Activated CD4-positive, alpha-beta T cell treated with anti-CD3 and anti-CD28 coated beads, Interleukin-2, amount 10 ng/mL, durations not matched to agents 7 days and 5 days (primary cell): ENCODE results near the gene AKAP13. TPM values are rescaled to one million over a fixed set of nuclear protein-coding genes. Genes with fewer than 3 reads are reported as not detected.

ENCODE experiments used
- CTCF ChIA-PET: fragments of 350-600 bp; sonication (Branson Sonifier 250); formaldehyde crosslinking; loops from one replicate; lab custom pipeline; 2021; ENCODE audit warnings: antibody characterized with exemption; lab: Charles Lee
- POLR2A ChIA-PET: fragments of 350-600 bp; sonication (Branson Sonifier 250); formaldehyde crosslinking; loops from one replicate; lab custom pipeline; 2021; ENCODE audit warnings: antibody characterized with exemption; lab: Charles Lee
- DNase-seq: peaks from one replicate; pipeline ENCODE4 v3.0.0-alpha.2; 2020
- H3K27ac Mint-ChIP-seq: one replicate; pipeline ENCODE4 v1.8.0; 2021; ENCODE audit warnings: mild to moderate bottlenecking, moderate library complexity, mixed read lengths
- H3K27me3 Mint-ChIP-seq: one replicate; pipeline ENCODE4 v1.8.0; 2021; ENCODE audit warnings: mixed read lengths
- H3K36me3 Mint-ChIP-seq: one replicate; pipeline ENCODE4 v1.8.0; 2021; ENCODE audit warnings: low read depth, mixed read lengths
- H3K4me1 Mint-ChIP-seq: one replicate; pipeline ENCODE4 v1.8.0; 2021; ENCODE audit warnings: mixed read lengths
- H3K4me3 Mint-ChIP-seq: one replicate; pipeline ENCODE4 v1.8.0; 2021; ENCODE audit warnings: mild to moderate bottlenecking, moderate library complexity, mixed read lengths
- H3K9me3 Mint-ChIP-seq: one replicate; pipeline ENCODE4 v1.8.0; 2021; ENCODE audit warnings: mixed read lengths
- total RNA-seq, 2 experiments: library from RNA; stranded (reverse); gene quantifications; one replicate each; pipeline ENCODE4 v1.2.3, GENCODE V29; 2021

The AKAP13 gene
- total RNA-seq, 2 experiments from 2014 or later, result 152 to 181 TPM

DNA sequence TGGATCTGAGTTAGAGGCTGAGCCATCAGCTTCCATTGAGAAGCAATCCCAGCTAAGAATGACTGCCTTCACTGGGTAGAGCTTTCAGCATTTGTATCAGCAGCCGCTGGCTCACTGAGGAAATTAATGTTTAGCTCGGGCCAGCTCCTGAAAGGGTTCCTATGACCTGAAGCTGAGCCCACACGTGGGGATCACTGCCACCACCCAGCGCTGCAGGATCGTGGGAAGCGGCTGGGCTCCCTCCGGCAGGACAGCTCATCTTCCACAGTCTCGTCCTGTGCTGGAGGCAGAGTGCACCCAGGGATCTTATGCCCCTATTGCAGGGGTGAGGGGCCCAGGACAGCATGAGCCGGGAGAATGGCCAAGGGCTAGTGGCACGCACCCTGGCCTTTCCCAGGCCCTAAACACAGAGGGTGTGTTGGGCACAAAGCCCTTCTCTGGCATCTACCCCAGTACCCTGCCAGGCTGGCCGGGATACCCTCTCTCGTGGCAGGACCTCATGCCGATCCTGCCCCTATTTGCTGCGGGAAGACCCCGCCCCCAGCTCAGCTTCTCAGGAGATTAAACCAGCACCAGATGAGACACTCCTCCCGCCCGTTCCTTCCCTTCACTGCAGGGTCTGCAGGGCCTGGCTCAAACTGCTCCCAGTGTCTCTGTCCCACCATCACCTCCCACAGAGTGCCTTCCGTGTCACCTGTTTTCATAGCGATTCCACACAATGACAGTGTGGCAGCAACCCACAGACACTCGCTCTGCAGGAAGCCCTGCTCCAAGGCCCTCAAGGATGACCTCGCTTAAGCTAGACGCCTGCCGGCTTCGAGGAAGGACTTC is 385.8 kb downstream of the AKAP13 start:
- H3K36me3 Mint-ChIP-seq, result no peaks in the 10 kb centered on the region
- H3K4me1 Mint-ChIP-seq, result no peaks in the 10 kb centered on the region
- CTCF ChIA-PET, result interaction anchor here (0.9 kb wide), 1 partner anchor 9 kb away, joined by 3 read pairs; no protein-coding TSS in a partner anchor
- no peak for DNase-seq
- H3K9me3 Mint-ChIP-seq, result no peaks in the 10 kb centered on the region
- H3K4me3 Mint-ChIP-seq, result no peak overlapping the region
- no peaks in the 10 kb centered on the region for H3K27me3 Mint-ChIP-seq
- POLR2A ChIA-PET, result no interaction called here
- no peak overlapping the region for H3K27ac Mint-ChIP-seq

DNA sequence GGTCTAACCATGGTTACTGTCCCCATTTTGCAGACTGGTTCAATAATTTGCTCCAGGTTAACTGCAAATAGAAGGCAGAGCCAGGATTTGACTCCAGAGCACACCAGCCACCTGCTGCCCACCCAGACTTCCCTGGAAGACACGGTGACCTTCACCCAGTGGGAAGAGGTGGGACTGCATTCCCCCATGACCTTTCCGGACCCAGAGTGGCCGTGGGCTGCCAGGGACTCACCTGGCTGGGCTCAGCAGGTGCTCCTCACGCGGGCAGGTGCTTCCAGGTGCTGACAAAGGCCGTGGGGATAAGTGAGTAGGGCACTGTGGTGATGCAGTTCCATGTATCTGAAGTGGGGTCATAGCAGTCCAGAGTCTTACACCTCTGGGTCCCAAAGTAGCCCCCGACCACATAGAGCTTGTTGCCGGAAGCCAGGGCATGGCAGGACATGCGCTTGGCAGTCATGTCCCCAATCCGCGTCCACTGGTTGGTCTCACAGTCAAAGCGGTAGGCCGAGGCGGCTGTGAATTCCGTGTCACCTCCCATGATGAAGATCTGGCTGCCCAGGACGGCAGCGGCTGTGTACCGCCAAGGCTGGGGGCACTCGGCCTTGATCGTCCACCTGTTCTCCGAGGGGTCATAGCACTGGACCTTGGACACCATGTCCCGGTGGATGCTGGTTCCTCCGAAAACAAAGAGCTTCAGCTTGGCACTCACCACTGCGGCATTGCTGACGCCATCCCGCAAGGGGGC is 387.6 kb downstream of the AKAP13 start:
- ChIA-PET POLR2A (no interaction called here), CTCF (interaction anchor here (0.8 kb wide), 1 partner anchor 15 kb away, joined by 3 read pairs; no protein-coding TSS in a partner anchor)
- Mint-ChIP-seq H3K27ac (no peak overlapping the region), H3K9me3 (no peaks in the 10 kb centered on the region), H3K4me1 (no peaks in the 10 kb centered on the region), H3K27me3 (no peaks in the 10 kb centered on the region), H3K4me3 (no peak overlapping the region), H3K36me3 (no peaks in the 10 kb centered on the region)
- no peak for DNase-seq

- Mint-ChIP-seq H3K36me3 (no peaks in the 10 kb centered on the region), H3K4me3 (no peak overlapping the region), H3K9me3 (no peaks in the 10 kb centered on the region), H3K27ac (no peak overlapping the region), H3K27me3 (no peaks in the 10 kb centered on the region), H3K4me1 (no peaks in the 10 kb centered on the region)
- DNase-seq, result no peak
- POLR2A ChIA-PET, result no interaction called here
- CTCF ChIA-PET, result interaction anchor here (0.8 kb wide), 1 partner anchor 16 kb away, joined by 3 read pairs; no protein-coding TSS in a partner anchor
Observed at GRCh38 chr15:85768595-85769168, 388.3 kb downstream of the AKAP13 start.

DNA sequence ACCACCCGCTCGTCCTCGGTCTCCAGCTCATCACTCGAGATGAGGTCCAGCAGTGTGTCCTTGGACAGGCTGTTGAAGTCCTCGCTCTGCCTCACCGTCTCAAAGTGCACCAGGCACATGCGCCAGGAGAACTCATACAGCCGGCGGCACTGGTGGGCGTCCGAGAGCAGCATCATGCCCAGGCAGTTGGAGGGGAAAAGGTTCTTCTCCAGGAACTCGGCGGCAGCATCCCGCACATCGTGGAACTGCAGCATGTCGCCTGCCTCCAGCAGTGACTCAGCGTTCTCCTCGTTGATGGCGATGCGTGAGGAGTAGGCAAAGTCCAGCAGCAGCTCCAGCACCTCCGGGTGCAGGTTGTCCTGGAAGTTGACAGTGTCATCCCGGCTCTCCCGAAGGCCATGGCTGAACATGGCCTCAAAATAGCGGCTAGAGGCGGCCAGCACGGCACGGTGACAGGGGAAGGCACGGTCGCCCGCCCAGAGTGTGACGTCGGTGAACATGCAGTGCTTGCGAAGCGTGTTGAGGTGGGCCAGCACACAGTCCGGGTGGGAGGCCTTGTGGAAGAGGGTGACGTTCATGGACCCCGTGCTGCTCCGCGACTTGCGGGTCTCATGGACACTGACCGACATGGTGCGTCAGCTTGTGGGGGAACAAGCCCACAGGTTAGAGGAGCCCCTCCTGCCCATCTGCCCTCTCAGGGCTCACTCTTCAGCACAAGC is 388.9 kb downstream of the AKAP13 start:
- Mint-ChIP-seq H3K4me3 (no peak overlapping the region), H3K27me3 (no peaks in the 10 kb centered on the region), H3K4me1 (no peaks in the 10 kb centered on the region), H3K36me3 (no peaks in the 10 kb centered on the region), H3K27ac (no peak overlapping the region), H3K9me3 (no peaks in the 10 kb centered on the region)
- POLR2A ChIA-PET, result no interaction called here
- DNase-seq, result no peak
- CTCF ChIA-PET, result no interaction called here

DNA sequence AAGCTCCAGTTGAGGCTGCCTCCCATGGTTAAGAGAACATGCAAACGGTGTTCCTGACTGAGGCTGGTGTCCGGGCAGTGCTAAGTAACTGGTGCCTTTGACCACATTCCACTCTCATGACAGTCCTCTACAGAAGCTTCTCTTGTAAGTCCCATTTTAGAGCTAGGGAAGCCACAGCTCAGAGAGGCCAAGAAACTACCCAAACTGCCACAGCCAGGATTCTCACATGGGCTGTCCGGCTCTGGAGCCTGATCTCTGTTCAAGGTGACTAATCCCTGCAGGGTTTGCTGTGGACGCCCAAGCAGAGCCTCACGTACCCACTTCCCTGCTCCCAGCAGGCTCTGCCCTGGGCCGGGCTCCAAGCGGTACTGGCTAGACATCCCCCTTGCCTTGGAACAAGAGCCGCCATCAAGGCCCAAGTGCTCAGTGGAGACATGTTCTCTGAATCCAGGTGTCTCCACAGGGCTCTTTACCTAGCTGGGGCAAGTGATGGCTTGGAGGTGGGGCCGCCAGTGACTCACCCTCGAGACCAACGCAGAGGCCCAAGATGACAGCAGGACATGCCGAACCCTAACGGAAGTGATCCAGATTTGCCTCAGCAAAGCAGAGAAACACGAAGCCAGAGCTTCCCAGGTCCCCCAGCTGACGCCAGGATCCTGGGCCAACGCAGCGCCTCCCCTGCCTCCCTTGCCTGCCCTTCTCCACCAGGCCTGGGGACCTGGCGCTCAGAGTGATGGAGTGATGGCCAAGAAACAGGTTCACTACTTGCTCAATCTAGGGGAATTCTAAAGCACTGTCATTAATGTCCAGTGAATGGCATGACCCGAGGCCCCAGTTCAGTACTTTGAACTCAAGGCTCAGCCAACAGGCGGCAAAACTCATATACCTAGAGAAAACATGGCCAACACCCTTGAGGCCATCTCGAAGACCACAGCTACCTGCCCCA is 390.0 kb downstream of the AKAP13 start:
- ChIA-PET POLR2A (no interaction called here), CTCF (interaction anchor here (0.7 kb wide), 1 partner anchor 167 kb away, joined by 3 read pairs; no protein-coding TSS in a partner anchor)
- Mint-ChIP-seq H3K4me3 (no peak overlapping the region), H3K4me1 (no peaks in the 10 kb centered on the region), H3K36me3 (no peaks in the 10 kb centered on the region), H3K27me3 (no peaks in the 10 kb centered on the region), H3K27ac (no peak overlapping the region), H3K9me3 (no peaks in the 10 kb centered on the region)
- no peak for DNase-seq

DNA sequence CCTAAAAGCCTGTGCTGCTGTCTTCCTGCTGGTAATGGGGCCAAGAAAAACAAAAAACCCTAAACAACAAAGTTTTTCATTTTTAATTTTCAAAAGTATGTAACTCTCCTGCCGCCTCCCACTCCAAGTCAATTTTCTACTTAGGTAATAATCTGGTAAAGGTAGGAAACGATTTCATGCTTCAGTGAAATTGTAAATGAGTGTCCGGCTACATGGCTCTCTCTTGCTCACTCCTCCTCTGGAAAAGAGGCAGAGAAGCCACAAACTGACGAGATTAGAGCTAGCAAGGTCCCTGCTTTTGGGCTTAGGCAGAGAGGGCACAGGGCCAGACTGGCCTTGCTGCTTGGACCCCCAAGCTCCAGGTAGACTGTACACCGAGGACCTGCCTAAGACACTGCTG is 390.9 kb downstream of the AKAP13 start:
- H3K27me3 Mint-ChIP-seq, result no peaks in the 10 kb centered on the region
- no peaks in the 10 kb centered on the region for H3K9me3 Mint-ChIP-seq
- CTCF ChIA-PET, result interaction anchor here (0.7 kb wide), 1 partner anchor 168 kb away, joined by 3 read pairs; no protein-coding TSS in a partner anchor
- H3K27ac Mint-ChIP-seq, result no peak overlapping the region
- no peaks in the 10 kb centered on the region for H3K36me3 Mint-ChIP-seq
- H3K4me3 Mint-ChIP-seq, result no peak overlapping the region
- POLR2A ChIA-PET, result no interaction called here
- DNase-seq, result no peak
- H3K4me1 Mint-ChIP-seq, result no peaks in the 10 kb centered on the region

- no peak overlapping the region for H3K4me3 Mint-ChIP-seq
- no peaks in the 10 kb centered on the region for H3K9me3 Mint-ChIP-seq
- ChIA-PET POLR2A (no interaction called here), CTCF (no interaction called here)
- H3K4me1 Mint-ChIP-seq, result no peaks in the 10 kb centered on the region
- no peak overlapping the region for H3K27ac Mint-ChIP-seq
- no peak for DNase-seq
- H3K36me3 Mint-ChIP-seq, result no peaks in the 10 kb centered on the region
- no peaks in the 10 kb centered on the region for H3K27me3 Mint-ChIP-seq
Observed at GRCh38 chr15:85771781-85772445, 391.5 kb downstream of the AKAP13 start.

DNA sequence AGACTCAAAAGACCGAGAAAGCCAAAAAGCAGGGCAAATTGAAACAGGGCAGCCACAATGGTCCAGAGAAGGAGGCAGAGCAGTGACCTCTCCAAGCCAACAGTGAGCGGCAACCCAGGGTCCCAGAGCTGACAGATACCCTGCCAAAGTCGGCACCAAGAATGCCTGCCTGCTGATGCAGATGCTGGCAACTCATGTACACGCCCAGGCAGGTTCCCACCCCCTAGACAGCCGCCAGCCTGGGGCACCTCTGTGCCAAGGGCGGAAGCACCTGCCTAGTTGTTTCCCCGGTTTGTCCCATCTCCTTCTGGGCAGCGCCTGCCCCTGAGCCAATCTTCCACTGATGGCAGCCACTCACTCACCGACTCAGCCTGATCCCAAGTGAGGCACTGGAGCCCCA is 392.3 kb downstream of the AKAP13 start:
- H3K27ac Mint-ChIP-seq, result peak overlapping the region; percentile 23
- no peaks in the 10 kb centered on the region for H3K27me3 Mint-ChIP-seq
- DNase-seq, result no peak
- POLR2A ChIA-PET, result no interaction called here
- CTCF ChIA-PET, result interaction anchor here (0.5 to 1.5 kb wide), 2 partner anchors 10 to 390 kb away, joined by 3 read pairs; no protein-coding TSS in a partner anchor
- no peaks in the 10 kb centered on the region for H3K9me3 Mint-ChIP-seq
- no peak overlapping the region for H3K4me3 Mint-ChIP-seq
- H3K36me3 Mint-ChIP-seq, result no peaks in the 10 kb centered on the region
- H3K4me1 Mint-ChIP-seq, result no peaks in the 10 kb centered on the region

DNA sequence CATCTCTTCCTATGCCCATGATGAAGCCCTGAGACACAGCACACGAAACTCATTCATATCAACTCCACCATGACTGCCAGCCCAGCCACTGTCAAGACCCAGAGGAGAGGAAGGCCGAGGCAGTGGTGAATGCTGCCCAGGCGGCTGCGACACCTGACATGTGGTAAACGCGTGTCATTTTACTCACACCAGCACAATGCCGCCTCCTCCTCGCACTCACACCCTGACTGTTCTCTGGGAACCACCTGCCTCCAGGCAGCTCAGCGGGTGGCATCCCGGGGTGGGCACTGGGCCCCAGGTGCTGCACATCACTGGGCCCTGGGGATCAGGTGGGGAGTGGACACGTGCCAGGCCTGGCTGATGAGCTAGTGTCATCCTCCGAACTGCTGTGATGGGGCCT is 392.8 kb downstream of the AKAP13 start:
- Mint-ChIP-seq H3K27ac (no peak overlapping the region), H3K27me3 (no peaks in the 10 kb centered on the region), H3K4me1 (no peaks in the 10 kb centered on the region), H3K4me3 (no peak overlapping the region), H3K36me3 (no peaks in the 10 kb centered on the region), H3K9me3 (no peaks in the 10 kb centered on the region)
- DNase-seq, result no peak
- ChIA-PET CTCF (interaction anchor here (0.5 to 1.5 kb wide), 2 partner anchors 9 to 391 kb away, joined by 3 read pairs; no protein-coding TSS in a partner anchor), POLR2A (no interaction called here)

DNA sequence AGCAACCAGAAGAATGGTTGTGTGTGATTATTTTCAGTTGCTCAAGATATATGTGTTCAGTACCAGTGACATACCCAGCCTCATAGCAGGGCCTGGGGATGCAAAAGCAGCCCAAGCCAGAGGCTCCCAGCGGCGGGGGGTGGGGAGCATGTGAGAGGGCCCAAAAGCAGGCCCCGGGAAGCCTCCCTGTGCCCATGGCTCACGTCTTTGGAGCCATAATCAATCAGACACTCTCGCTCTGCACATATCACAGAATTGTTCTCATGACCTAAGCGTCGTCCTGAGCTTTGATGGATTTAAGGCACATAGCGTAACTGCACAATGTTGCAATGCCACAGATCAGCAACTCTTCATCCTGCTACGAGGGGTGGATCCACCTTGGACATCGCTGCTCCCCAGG is 393.6 kb downstream of the AKAP13 start:
- no peaks in the 10 kb centered on the region for H3K4me1 Mint-ChIP-seq
- no peaks in the 10 kb centered on the region for H3K9me3 Mint-ChIP-seq
- CTCF ChIA-PET, result interaction anchor here (1.5 kb wide), 2 partner anchors 9 to 19 kb away, joined by 3 to 5 read pairs; no protein-coding TSS in a partner anchor

More for the DNA sequence above, 393.6 kb downstream of the AKAP13 start:
- H3K4me3 Mint-ChIP-seq, result no peak overlapping the region
- DNase-seq, result no peak
- POLR2A ChIA-PET, result no interaction called here
- H3K36me3 Mint-ChIP-seq, result no peaks in the 10 kb centered on the region
- no peaks in the 10 kb centered on the region for H3K27me3 Mint-ChIP-seq
- H3K27ac Mint-ChIP-seq, result no peak overlapping the region
